GM06990 (cell line): Measurements from ENCODE around the gene RAB1A.

ENCODE experiments used
- DNase-seq: peaks from one replicate; pipeline ENCODE4 v3.0.0-alpha.2; 2011; ENCODE audit not compliant: insufficient read length; ENCODE audit errors: extremely low read depth
- H3K27me3 ChIP-seq: replicated peaks from 2 replicates; pipeline ENCODE4 v1.6.0; 2011; ENCODE audit warnings: low read length; ENCODE audit not compliant: control insufficient read depth, insufficient read depth
- H3K36me3 ChIP-seq: 2 replicates; pipeline ENCODE4 v1.5.1; 2011; ENCODE audit warnings: low read length; ENCODE audit not compliant: control insufficient read depth, insufficient read depth
- H3K4me3 ChIP-seq: replicated peaks from 2 replicates; pipeline ENCODE4 v1.5.1; 2011; ENCODE audit warnings: low read depth, mild to moderate bottlenecking, control low read depth, low read length
- TF ChIP-seq, protein P1 (sequence below): IDR thresholded peaks from 2 replicates; pipeline ENCODE4 v1.5.1; 2011; ENCODE audit warnings: low read length, control low read depth, mild to moderate bottlenecking, inconsistent platforms; ENCODE audit not compliant: insufficient read depth, poor library complexity, severe bottlenecking

RAB1A gene

DNA sequence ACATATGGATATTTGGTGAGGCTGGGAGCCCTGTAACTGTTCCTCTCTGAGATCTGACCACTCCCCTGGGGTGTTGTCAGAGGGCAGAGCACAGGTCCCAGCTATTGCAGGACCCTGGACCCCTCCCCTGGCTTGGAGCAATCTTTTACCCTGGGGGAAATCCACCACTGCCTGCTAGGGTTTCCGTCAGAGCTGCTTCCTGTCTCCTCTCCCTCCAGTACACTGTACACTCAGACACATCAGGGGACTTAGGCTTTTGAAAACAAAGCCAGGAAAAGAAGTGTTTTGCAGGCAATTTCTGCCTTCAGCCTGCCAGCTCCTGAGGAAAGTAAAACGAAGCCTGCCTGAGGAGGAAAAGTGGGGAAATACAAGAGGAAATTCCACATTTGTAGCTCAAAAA is 86.9 kb downstream of the RAB1A start:
- H3K36me3 ChIP-seq = no peaks in the 10 kb centered on the region
- DNase-seq = no peak

DNA sequence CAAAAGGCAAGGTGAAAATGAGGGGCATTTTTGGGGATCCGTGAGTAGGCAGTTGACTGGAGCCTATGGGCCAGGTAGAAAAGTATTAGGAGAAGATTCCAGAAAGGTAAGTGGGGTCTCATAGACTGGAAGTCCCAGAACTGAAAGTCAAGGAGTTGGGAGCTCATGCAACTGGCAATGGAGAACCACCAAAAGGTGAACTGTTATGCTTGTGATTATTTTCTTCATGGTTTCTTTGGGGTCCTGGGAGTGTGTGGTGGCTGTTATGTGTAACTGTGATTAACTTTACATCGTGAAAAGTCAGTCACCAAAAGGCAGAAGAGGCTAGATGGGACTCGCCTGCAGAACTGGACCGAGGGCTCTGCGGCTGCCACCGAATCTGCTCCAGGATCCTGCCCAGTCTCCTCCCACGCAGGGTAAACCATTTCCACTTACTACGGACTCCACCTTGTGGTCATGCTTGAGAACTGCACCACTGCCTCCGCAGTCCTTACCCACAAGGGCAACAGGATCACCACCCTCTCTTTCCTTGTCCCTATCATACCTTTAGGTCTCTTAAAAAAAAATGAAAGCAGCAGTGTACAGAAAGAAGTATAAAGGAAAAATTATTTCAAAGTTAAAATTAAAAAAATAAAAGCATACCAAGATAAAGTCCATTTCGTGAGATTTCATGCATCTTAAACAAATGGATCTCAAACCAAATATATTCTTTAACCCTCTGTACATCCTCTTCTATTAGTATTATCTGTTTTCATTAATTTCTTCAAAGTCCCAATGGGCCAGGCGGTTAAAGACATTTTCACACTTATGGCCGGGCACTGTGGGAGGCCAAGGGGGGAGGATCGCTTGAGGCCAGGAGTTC is 89.3 kb downstream of the RAB1A start:
- Histone ChIP-seq H3K4me3 (no peak overlapping the region), H3K36me3 (no peaks in the 10 kb centered on the region), H3K27me3 (no peaks in the 10 kb centered on the region)
- no peak for DNase-seq
- TF ChIP-seq, protein P1, sequence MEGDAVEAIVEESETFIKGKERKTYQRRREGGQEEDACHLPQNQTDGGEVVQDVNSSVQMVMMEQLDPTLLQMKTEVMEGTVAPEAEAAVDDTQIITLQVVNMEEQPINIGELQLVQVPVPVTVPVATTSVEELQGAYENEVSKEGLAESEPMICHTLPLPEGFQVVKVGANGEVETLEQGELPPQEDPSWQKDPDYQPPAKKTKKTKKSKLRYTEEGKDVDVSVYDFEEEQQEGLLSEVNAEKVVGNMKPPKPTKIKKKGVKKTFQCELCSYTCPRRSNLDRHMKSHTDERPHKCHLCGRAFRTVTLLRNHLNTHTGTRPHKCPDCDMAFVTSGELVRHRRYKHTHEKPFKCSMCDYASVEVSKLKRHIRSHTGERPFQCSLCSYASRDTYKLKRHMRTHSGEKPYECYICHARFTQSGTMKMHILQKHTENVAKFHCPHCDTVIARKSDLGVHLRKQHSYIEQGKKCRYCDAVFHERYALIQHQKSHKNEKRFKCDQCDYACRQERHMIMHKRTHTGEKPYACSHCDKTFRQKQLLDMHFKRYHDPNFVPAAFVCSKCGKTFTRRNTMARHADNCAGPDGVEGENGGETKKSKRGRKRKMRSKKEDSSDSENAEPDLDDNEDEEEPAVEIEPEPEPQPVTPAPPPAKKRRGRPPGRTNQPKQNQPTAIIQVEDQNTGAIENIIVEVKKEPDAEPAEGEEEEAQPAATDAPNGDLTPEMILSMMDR = peak; percentile 91

More for the DNA sequence above, 86.9 kb downstream of the RAB1A start:
- no peaks in the 10 kb centered on the region for H3K27me3 ChIP-seq
- TF ChIP-seq, protein P1 = no peak
- H3K4me3 ChIP-seq = no peak overlapping the region

DNA sequence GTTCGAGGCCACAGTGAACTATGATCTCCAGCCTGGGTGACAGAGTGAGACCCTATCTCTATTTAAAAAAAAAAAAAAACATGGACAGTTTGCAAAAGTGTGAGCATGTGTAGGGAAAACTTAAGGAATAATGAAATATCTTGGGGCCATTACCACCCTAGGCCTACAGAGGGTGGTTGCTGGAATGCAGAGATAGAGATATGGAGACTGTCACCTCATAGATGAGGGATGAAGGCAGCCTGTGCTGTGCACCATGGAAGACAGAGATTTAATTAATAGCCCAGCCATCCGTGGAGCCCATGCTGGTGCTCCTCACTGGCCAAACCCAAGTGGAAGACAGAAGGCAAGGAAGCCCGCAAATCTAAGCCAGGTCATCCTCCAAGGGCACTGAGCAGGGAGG is 90.3 kb downstream of the RAB1A start:
- Histone ChIP-seq H3K4me3 (no peak overlapping the region), H3K27me3 (no peaks in the 10 kb centered on the region), H3K36me3 (no peaks in the 10 kb centered on the region)
- TF ChIP-seq, protein P1 = no peak
- no peak for DNase-seq

DNA sequence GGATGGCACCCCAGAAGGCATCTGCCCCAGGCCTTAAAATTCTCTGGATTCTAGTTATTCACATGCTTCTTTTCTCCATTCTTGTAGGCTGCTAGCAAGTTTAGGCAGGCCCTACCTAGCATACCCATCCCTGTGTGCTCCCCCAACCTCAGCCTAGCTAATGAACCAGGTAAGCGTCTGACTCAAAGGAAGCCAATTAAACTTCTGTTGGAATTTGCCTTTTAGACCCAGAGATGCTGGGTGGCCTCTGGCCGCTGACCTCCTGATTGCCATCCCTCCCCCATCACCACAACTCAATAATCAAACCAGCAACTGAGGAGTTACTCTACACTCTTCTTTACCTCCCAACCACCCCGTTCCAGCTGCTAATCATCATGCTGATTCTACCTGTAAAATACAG is 92.7 kb downstream of the RAB1A start:
- DNase-seq = no peak
- no peaks in the 10 kb centered on the region for H3K27me3 ChIP-seq
- H3K4me3 ChIP-seq = no peak overlapping the region
- no peaks in the 10 kb centered on the region for H3K36me3 ChIP-seq
- TF ChIP-seq, protein P1 = no peak
